MCF 10A (cell line): ENCODE measurements around the gene RNF144B. TPM values are rescaled to one million over a fixed set of nuclear protein-coding genes. Genes with fewer than 3 reads are reported as not detected.
A peak's percentile ranks its signal among the peaks of the same experiment; 100 is the strongest.

Experiments
- BruUV-seq: library from RNA; stranded (reverse); fragments of 400-500 nt; replicated peaks from 2 replicates; lab custom pipeline; 2021; lab: Mats Ljungman, UMichigan
- CTCF ChIA-PET: fragments of 300-600 bp; sonication (Branson Sonifier 250); formaldehyde crosslinking; extraction: SDS; loops from one replicate; lab custom pipeline; 2021; ENCODE audit warnings: antibody characterized with exemption, inconsistent platforms; lab: Yijun Ruan, JAX
- POLR2A ChIA-PET: fragments of 300-600, 350-650 bp; sonication (Branson Sonifier 250); formaldehyde crosslinking; extraction: SDS; loops from one replicate; lab custom pipeline; 2020; ENCODE audit warnings: antibody characterized with exemption, inconsistent platforms; lab: Yijun Ruan, JAX
- DNase-seq: peaks from one replicate; pipeline ENCODE4 v3.0.0-alpha.2; 2018; ENCODE audit not compliant: unreplicated experiment
- H3K27ac Mint-ChIP-seq: one replicate; pipeline ENCODE4 v1.8.0; 2022; ENCODE audit warnings: mild to moderate bottlenecking, low read depth, mixed read lengths; ENCODE audit not compliant: unreplicated experiment
- H3K27me3 Mint-ChIP-seq: one replicate; pipeline ENCODE4 v1.8.0; 2022; ENCODE audit warnings: mixed read lengths; ENCODE audit not compliant: insufficient read depth, unreplicated experiment
- H3K36me3 Mint-ChIP-seq: one replicate; pipeline ENCODE4 v1.8.0; 2022; ENCODE audit warnings: mild to moderate bottlenecking, moderate library complexity, mixed read lengths; ENCODE audit not compliant: insufficient read depth, unreplicated experiment
- H3K4me1 Mint-ChIP-seq: one replicate; pipeline ENCODE4 v1.8.0; 2022; ENCODE audit warnings: mixed read lengths; ENCODE audit not compliant: insufficient read depth, unreplicated experiment
- H3K4me3 Mint-ChIP-seq: one replicate; pipeline ENCODE4 v1.8.0; 2022; ENCODE audit warnings: mild to moderate bottlenecking, moderate library complexity, mixed read lengths; ENCODE audit not compliant: unreplicated experiment
- H3K9me3 Mint-ChIP-seq: one replicate; pipeline ENCODE4 v1.8.0; 2022; ENCODE audit warnings: mixed read lengths; ENCODE audit not compliant: unreplicated experiment
- intact Hi-C: fragments of 100-400 bp; cut with micrococcal nuclease; formaldehyde crosslinking; loops from 2 replicates; pipeline ENCODE4 v1.14.1; 2022
- total RNA-seq: library from RNA; stranded (reverse); gene quantifications from 2 replicates; pipeline ENCODE4 v1.2.3, GENCODE V29; 2022
- TF ChIP-seq, protein P1 (sequence below): fragments of 200-600 bp; IDR thresholded peaks from one replicate; pipeline ENCODE4 v1.8.0; 2022; ENCODE audit warnings: antibody characterized with exemption, mild to moderate bottlenecking; ENCODE audit not compliant: unreplicated experiment

Gene RNF144B
- total RNA-seq, 1 experiment from 2014 or later, result 57.9 TPM

DNA sequence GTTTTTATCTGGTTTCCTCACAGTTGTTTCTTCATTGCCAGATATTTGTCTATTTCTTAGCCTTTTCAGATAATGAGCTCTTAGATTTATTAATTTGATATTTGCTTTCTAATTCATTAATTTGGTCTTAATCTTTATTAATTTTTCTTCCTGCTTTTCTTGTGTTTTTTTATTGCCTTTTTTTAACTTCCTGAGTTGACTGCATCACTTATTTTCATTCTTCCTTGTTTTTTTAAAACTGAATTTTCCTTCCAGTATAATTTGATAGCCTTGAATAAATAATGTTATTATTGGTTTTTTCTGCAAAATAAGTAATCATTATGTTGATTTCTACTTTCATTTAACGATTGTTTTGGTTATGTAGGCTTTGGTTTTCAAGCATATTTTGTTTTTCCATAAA lies 91.5 kb downstream of the RNF144B start:
- no TSS peak for BruUV-seq
- no peaks in the 10 kb centered on the region for H3K36me3 Mint-ChIP-seq
- CTCF ChIA-PET, result interaction anchor here (1.0 kb wide), 1 partner anchor 8 kb away, joined by 4 read pairs; no protein-coding TSS in a partner anchor
- H3K27me3 Mint-ChIP-seq, result no peaks in the 10 kb centered on the region
- no peak for DNase-seq
- TF ChIP-seq, protein P1, sequence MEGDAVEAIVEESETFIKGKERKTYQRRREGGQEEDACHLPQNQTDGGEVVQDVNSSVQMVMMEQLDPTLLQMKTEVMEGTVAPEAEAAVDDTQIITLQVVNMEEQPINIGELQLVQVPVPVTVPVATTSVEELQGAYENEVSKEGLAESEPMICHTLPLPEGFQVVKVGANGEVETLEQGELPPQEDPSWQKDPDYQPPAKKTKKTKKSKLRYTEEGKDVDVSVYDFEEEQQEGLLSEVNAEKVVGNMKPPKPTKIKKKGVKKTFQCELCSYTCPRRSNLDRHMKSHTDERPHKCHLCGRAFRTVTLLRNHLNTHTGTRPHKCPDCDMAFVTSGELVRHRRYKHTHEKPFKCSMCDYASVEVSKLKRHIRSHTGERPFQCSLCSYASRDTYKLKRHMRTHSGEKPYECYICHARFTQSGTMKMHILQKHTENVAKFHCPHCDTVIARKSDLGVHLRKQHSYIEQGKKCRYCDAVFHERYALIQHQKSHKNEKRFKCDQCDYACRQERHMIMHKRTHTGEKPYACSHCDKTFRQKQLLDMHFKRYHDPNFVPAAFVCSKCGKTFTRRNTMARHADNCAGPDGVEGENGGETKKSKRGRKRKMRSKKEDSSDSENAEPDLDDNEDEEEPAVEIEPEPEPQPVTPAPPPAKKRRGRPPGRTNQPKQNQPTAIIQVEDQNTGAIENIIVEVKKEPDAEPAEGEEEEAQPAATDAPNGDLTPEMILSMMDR, result no peak
- H3K4me3 Mint-ChIP-seq, result no peak overlapping the region
- peaks cover 13% of the 10 kb centered on the region for H3K4me1 Mint-ChIP-seq
- no peak overlapping the region for H3K27ac Mint-ChIP-seq
- intact Hi-C loops, result no loop called here
- POLR2A ChIA-PET, result interaction anchor here (0.9 to 2.1 kb wide), 2 partner anchors 10 to 13 kb away, joined by 4 to 5 read pairs; no protein-coding TSS in a partner anchor
- H3K9me3 Mint-ChIP-seq, result no peaks in the 10 kb centered on the region

DNA sequence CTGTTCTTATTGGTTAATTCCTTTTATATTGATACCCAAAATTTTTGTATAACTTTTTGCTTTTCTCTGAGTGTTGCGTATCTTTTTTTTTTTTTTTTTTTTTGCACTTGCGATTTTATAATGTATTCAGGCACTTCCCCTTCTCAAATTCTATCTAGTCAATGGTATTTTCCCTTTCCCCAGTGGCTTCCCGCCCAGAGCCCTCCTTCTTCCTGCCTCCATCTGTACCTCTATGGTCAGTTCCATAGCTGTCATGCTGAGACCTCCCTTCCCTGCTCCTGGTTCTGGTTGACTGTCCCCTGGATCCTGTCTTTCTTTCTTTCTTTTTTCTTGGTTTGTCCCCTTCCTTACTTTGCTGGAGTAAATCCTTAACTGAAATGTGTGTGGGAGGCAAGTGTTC lies 94.7 kb downstream of the RNF144B start:
- H3K36me3 Mint-ChIP-seq, result no peaks in the 10 kb centered on the region
- intact Hi-C loops, result no loop called here
- H3K9me3 Mint-ChIP-seq, result no peaks in the 10 kb centered on the region
- BruUV-seq, result no TSS peak
- ChIA-PET POLR2A (interaction anchor here (0.9 kb wide), 1 partner anchor 31 kb away, joined by 4 read pairs; no protein-coding TSS in a partner anchor), CTCF (interaction anchor here (1.2 kb wide), 1 partner anchor 20 kb away, joined by 4 read pairs; no protein-coding TSS in a partner anchor)
- no peak overlapping the region for H3K27ac Mint-ChIP-seq
- no peak overlapping the region for H3K4me3 Mint-ChIP-seq
- H3K27me3 Mint-ChIP-seq, result no peaks in the 10 kb centered on the region
- peaks cover 13% of the 10 kb centered on the region for H3K4me1 Mint-ChIP-seq
- no peak for DNase-seq
- TF ChIP-seq, protein P1, result no peak

DNA sequence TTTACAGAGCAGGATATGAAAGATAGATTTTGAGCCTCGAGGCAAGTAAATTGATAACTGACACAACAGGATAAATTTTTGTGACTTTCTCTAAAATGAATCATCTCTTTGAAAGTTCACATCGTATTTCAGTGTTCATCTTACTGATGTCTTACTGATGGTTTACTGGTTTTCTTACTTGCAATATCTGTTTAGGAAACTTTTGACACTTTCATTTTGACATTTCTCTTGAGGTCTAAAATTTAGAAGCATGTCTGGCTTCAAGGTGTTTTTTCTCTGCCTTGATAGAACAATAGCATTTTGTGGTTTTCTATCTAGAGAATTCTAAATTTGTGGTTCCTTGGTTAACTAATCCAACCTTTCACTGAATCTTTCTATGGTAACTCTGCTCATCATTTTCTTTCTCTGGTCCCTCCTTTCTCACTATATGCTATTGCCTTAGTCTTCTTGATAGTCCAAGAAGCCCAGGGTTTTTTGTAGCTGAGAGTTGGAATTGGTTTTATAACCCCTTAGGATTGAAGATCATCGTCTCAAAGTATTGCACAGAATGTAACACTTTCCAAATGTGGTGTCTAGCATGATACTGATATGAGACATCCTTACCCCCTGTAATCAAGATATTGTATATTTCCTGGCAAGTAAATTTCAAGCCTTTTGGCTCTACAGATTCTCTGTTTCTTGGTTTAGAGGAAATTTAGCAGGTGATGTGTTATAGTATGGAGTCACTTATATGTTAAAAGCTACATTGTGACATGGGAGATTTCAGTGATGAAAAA lies 98.7 kb downstream of the RNF144B start:
- no TSS peak for BruUV-seq
- TF ChIP-seq, protein P1, result no peak
- ChIA-PET CTCF (interaction anchor here (0.7 to 2.7 kb wide), 2 partner anchors 18 to 529 kb away, joined by 3 to 8 read pairs; no protein-coding TSS in a partner anchor), POLR2A (interaction anchor here (0.6 to 0.7 kb wide), 2 partner anchors 17 to 31 kb away, joined by 3 to 4 read pairs; no protein-coding TSS in a partner anchor)
- DNase-seq, result no peak
- Mint-ChIP-seq H3K27ac (no peak overlapping the region), H3K4me3 (no peak overlapping the region), H3K36me3 (no peaks in the 10 kb centered on the region), H3K4me1 (peaks cover 18% of the 10 kb centered on the region), H3K9me3 (no peaks in the 10 kb centered on the region), H3K27me3 (no peaks in the 10 kb centered on the region)
- intact Hi-C loops, result no loop called here

DNA sequence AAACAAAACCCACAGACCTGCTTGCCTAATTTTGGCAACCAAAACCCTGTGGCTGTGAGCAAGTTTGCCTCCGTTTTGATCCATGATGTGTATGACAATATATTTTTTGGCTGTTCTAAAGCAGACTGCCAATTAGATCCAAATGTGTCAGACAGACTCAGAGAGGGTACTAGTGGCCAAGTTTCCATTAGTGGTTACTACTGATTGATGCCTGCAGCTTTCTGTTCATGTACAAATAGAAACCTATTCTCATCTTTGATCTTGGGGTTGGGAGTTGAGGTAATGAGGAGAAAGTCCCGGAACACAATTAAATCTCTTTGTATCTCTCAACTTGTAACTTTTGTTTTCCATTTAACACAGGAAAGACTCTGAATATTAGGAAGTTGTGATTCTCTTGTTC lies 100.9 kb downstream of the RNF144B start:
- TF ChIP-seq, protein P1, result no peak

More for the DNA sequence above, 100.9 kb downstream of the RNF144B start:
- ChIA-PET CTCF (interaction anchor here (0.7 to 5.2 kb wide), 3 partner anchors 15 to 164 kb away, joined by 4 to 43 read pairs (median 6); no protein-coding TSS in a partner anchor), POLR2A (interaction anchor here (0.8 to 3.2 kb wide), 14 partner anchors 10 to 220 kb away, joined by 3 to 14 read pairs (median 4); partner anchors contain the start of gene RNF144B)
- H3K36me3 Mint-ChIP-seq, result no peaks in the 10 kb centered on the region
- H3K27ac Mint-ChIP-seq, result peak overlapping the region; percentile 1
- no peak overlapping the region for H3K4me3 Mint-ChIP-seq
- BruUV-seq, result no TSS peak
- no peaks in the 10 kb centered on the region for H3K27me3 Mint-ChIP-seq
- peaks cover 31% of the 10 kb centered on the region for H3K4me1 Mint-ChIP-seq
- intact Hi-C loops, result no loop called here
- H3K9me3 Mint-ChIP-seq, result no peaks in the 10 kb centered on the region
- peak; percentile 32 for DNase-seq
